Peyer's patch (tissue), 4 donors: ENCODE data around the gene ATF7IP2. TPM values are rescaled to one million over a fixed set of nuclear protein-coding genes. Genes with fewer than 3 reads are reported as not detected.
"Not testable (repeated sequence)": the region's sequence is repeated elsewhere in the genome, so short reads cannot be mapped to it uniquely, and the experiment has no call there.

Experiments
- DNase-seq, 3 donors: peaks; one replicate each; pipeline ENCODE4 v3.0.0-alpha.2; 2017 to 2019
- H3K27ac ChIP-seq, 4 donors: fragments of 200-600 bp; sonication (generic); one replicate each; pipeline ENCODE4 v1.5.1; 2016 to 2019
- H3K27me3 ChIP-seq, 2 donors: fragments of 200-600 bp; sonication (generic); one replicate each; pipeline ENCODE4 v1.5.1; 2019
- H3K36me3 ChIP-seq, 3 donors: fragments of 200-600 bp; sonication (generic); one replicate each; pipeline ENCODE4 v1.5.1; 2016 to 2019
- H3K4me1 ChIP-seq, 4 donors: fragments of 200-600 bp; sonication (generic); one replicate each; pipeline ENCODE4 v1.5.1; 2016 to 2019
- H3K4me3 ChIP-seq, 4 donors: fragments of 200-600 bp; sonication (generic); 1 replicate in 3 of 4; 2 replicates in 1 of 4; pipeline ENCODE4 v1.5.1; 2016 to 2019; ENCODE audit warnings: mild to moderate bottlenecking in 1 of 4
- H3K9me3 ChIP-seq, 4 donors: fragments of 200-600 bp; sonication (generic); one replicate each; pipeline ENCODE4 v1.5.1; 2016 to 2019; ENCODE audit warnings: mild to moderate bottlenecking in 1 of 4
- POLR2A ChIP-seq, 2 donors: fragments of 450-650 bp; IDR thresholded peaks; one replicate each; pipeline ENCODE4 v1.5.1; 2017; ENCODE audit warnings: antibody characterized with exemption in 2 of 2, mild to moderate bottlenecking in 2 of 2, moderate library complexity in 2 of 2
- total RNA-seq, 4 donors: library from RNA; depleted of rRNA; stranded (reverse); fragments of >200 nt; gene quantifications; one replicate each; pipeline ENCODE4 v1.1.0, GENCODE V29; 2016
- TF ChIP-seq, protein P1 (sequence below), 6 experiments: fragments of 450-650 bp in 4 of 6; fragments of 200-600 bp in 2 of 6; sonication (generic) in 1 of 6; IDR thresholded peaks; one replicate each; pipeline ENCODE4 v1.5.1; 2017 to 2019; ENCODE audit warnings: antibody characterized with exemption in 6 of 6, mild to moderate bottlenecking in 3 of 6, moderate library complexity in 1 of 6

The ATF7IP2 gene
- total RNA-seq, 4 donors from 2014 or later, result 9.9 to 27.2 (median 10.8) TPM

- no peaks in the 10 kb centered on the region for H3K4me1 ChIP-seq
- no peak for TF ChIP-seq POLR2A (IDR thresholded peaks at IDR 0.05)
- TF ChIP-seq, protein P1, sequence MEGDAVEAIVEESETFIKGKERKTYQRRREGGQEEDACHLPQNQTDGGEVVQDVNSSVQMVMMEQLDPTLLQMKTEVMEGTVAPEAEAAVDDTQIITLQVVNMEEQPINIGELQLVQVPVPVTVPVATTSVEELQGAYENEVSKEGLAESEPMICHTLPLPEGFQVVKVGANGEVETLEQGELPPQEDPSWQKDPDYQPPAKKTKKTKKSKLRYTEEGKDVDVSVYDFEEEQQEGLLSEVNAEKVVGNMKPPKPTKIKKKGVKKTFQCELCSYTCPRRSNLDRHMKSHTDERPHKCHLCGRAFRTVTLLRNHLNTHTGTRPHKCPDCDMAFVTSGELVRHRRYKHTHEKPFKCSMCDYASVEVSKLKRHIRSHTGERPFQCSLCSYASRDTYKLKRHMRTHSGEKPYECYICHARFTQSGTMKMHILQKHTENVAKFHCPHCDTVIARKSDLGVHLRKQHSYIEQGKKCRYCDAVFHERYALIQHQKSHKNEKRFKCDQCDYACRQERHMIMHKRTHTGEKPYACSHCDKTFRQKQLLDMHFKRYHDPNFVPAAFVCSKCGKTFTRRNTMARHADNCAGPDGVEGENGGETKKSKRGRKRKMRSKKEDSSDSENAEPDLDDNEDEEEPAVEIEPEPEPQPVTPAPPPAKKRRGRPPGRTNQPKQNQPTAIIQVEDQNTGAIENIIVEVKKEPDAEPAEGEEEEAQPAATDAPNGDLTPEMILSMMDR (IDR thresholded peaks at IDR 0.05), result no peak
- peaks cover 0 to 31% (median 8%) of the 10 kb centered on the region in 4 donors for H3K9me3 ChIP-seq
- H3K4me3 ChIP-seq, result no peak overlapping the region
- DNase-seq, result no peak
- no peaks in the 10 kb centered on the region for H3K27me3 ChIP-seq
- H3K27ac ChIP-seq, result no peak overlapping the region
- H3K36me3 ChIP-seq, result no peaks in the 10 kb centered on the region
These were observed 19.6 kb downstream of the ATF7IP2 start for GRCh38 chr16:10405386-10405939.

GRCh38 chr16:10408824-10409381 lies 23.0 kb downstream of the ATF7IP2 start:
- no peak for DNase-seq
- Histone ChIP-seq H3K27me3 (no peaks in the 10 kb centered on the region), H3K27ac (no peak overlapping the region), H3K9me3 (peaks cover 0 to 28% (median 9%) of the 10 kb centered on the region in 4 donors), H3K4me3 (no peak overlapping the region), H3K36me3 (no peaks in the 10 kb centered on the region), H3K4me1 (no peaks in the 10 kb centered on the region)
- TF ChIP-seq, protein P1 (IDR thresholded peaks at IDR 0.05), result no peak
- TF ChIP-seq POLR2A (IDR thresholded peaks at IDR 0.05), result no peak

GRCh38 chr16:10409713-10410112 lies 23.9 kb downstream of the ATF7IP2 start:
- H3K27ac ChIP-seq, H3K4me3 ChIP-seq, H3K36me3 ChIP-seq, DNase-seq, H3K4me1 ChIP-seq, H3K27me3 ChIP-seq: not testable (repeated sequence)
- peaks cover 0 to 28% (median 9%) of the 10 kb centered on the region in 4 donors for H3K9me3 ChIP-seq

DNA sequence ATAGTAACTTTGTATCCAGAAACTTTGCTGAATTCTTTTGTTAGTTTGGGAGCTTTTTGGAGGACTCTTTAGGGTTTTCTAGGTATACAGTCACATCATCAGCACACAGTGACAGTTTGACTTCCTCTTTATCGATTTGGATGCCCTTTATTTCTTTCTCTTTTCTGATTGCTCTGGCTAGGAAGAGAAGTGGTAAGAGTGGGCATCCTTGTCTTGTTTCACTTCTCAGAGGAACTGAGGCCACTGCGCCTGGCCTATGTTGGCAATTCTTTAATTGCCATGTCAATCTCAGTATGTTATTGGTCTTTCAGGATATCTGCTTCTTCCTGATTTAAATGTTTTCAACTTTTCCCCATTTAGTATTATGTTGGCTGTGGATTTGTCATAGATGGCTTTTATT lies 24.6 kb downstream of the ATF7IP2 start:
- Histone ChIP-seq H3K27ac (no peak overlapping the region), H3K27me3 (no peaks in the 10 kb centered on the region), H3K9me3 (peaks cover 0 to 28% (median 9%) of the 10 kb centered on the region in 4 donors), H3K4me3 (no peak overlapping the region), H3K36me3 (no peaks in the 10 kb centered on the region), H3K4me1 (no peaks in the 10 kb centered on the region)
- TF ChIP-seq POLR2A (IDR thresholded peaks at IDR 0.05), result no peak
- TF ChIP-seq, protein P1 (IDR thresholded peaks at IDR 0.05), result no peak
- no peak for DNase-seq

DNA sequence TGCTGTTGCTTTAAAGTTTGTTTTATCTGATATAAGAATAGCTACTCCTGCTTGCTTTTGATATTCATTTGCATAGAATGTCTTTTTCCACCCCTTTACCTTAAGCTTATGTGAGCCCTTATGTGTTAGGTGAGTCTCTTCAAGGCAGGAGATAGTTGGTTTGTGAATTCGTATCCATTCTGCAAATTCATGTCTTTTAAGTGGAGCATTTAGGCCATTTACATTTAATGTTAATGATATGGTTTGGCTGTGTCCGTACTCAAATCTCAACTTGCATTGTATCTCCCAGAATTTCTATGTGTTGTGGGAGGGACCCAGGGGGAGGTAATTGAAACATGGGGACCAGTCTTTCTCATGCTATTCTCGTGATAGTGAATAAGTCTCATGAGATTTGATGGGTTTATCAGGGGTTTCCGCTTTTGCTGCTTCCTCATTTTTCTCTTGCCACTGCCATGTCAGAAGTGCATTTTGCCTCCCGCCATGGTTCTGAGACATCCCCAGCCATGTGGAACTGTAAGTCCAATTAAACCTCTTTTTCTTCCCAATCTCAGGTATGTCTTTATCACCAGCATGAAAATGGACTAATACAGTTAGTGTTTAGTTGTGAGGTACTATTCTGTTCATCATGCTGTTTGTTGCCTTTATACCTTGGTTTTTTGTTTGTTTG lies 27.2 kb downstream of the ATF7IP2 start:
- Histone ChIP-seq H3K4me3 (no peak overlapping the region), H3K27ac (no peak overlapping the region), H3K9me3 (peaks cover 0 to 35% (median 15%) of the 10 kb centered on the region in 4 donors), H3K36me3 (no peaks in the 10 kb centered on the region), H3K27me3 (no peaks in the 10 kb centered on the region), H3K4me1 (no peaks in the 10 kb centered on the region)
- no peak for DNase-seq
- TF ChIP-seq, protein P1 (IDR thresholded peaks at IDR 0.05), result no peak
- no peak for TF ChIP-seq POLR2A (IDR thresholded peaks at IDR 0.05)

- peaks cover 0 to 25% (median 11%) of the 10 kb centered on the region in 4 donors for H3K9me3 ChIP-seq
- DNase-seq, H3K27ac ChIP-seq, H3K27me3 ChIP-seq, H3K36me3 ChIP-seq, H3K4me3 ChIP-seq, H3K4me1 ChIP-seq: not testable (repeated sequence)
These were observed 32.3 kb downstream of the ATF7IP2 start for GRCh38 chr16:10418204-10418603.
